ENCODE measurements around the gene ATXN7. TPM values are rescaled to one million over a fixed set of nuclear protein-coding genes. Genes with fewer than 3 reads are reported as not detected.

The ATXN7 gene, protein sequence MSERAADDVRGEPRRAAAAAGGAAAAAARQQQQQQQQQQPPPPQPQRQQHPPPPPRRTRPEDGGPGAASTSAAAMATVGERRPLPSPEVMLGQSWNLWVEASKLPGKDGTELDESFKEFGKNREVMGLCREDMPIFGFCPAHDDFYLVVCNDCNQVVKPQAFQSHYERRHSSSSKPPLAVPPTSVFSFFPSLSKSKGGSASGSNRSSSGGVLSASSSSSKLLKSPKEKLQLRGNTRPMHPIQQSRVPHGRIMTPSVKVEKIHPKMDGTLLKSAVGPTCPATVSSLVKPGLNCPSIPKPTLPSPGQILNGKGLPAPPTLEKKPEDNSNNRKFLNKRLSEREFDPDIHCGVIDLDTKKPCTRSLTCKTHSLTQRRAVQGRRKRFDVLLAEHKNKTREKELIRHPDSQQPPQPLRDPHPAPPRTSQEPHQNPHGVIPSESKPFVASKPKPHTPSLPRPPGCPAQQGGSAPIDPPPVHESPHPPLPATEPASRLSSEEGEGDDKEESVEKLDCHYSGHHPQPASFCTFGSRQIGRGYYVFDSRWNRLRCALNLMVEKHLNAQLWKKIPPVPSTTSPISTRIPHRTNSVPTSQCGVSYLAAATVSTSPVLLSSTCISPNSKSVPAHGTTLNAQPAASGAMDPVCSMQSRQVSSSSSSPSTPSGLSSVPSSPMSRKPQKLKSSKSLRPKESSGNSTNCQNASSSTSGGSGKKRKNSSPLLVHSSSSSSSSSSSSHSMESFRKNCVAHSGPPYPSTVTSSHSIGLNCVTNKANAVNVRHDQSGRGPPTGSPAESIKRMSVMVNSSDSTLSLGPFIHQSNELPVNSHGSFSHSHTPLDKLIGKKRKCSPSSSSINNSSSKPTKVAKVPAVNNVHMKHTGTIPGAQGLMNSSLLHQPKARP
- total RNA-seq: 8.7 and 21.0 TPM in 2 replicates

DNA sequence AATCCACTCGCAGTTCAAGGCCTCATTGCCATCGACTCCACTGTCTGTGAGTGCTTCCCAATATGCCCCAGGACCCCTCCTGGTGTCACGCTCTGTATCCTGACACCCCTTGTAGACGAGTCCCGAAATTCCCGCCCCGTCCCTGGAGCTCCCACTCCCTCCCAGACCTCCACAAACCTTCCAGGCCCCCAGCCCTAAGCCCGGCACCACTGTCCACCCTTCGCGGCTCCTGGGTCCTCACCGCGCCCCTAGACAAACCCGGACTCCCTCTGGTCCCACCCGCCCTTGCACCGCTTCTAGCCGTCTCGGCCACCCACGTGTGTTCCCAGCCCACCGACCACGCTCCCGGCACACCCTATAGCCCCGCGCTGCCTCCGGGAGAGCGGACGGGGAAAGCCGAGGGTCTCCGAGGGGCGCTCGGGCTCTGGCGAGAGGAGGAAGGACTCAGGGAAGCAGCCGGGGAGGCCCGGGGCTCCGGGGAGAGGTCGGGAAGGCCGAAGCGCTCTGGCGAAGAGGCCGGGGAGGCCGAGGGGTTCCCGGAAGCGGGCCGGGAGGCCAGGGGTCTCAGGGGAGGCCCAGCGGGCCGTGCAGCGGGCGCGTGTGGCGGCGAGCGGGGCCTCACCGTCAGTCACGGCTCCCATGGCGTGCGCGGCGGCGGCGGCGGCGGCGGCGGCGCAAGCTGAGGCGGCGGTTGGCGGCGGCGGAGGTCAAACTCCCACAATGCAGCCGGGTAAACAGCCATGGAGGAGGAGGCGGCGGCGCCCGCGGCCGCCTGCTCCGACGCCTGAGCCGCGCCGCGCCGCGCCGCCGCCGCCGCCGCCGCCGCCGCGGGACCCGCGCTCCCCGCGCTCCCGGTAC is at the start of gene ATXN7, which contains the start of gene THOC7:
ATXN7 (plus strand) TSS at position 718 of the 858 bp plus-strand sequence. CDS start 48,732 bp downstream, outside the sequence.
THOC7 (minus strand) TSS at position 656 of the 858 bp plus-strand sequence; CDS start at position 641, 15 bp downstream.
- no peak for DNase-seq (ENCODE audit: extremely low read depth, low read depth, low spot score)

GRCh38 chr3:63814237-63814636 is 49.4 kb upstream of the ATXN7 start:
- DNase-seq (ENCODE audit: extremely low read depth, low read depth, low spot score): no peak

DNA sequence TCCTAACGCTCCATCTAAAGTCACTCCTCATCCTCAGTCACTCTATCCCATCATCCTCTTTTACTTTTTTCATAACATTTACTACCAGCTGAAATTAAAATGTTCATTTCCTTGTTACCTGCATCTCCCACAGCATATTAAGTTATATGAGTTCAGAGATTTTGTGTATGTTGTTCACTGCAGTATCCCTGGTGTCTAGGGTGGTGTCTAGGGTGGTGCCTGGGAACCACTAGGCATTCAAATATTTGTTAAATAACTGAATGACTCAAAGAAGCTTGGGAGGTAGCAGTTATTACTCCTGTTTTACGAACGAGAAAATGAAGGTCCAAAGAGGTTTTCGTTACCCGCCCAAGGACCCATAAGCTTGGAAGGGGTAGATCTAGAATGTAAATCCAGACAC is 46.4 kb upstream of the ATXN7 start:
- DNase-seq (ENCODE audit: extremely low read depth, low read depth, low spot score): no peak

DNA sequence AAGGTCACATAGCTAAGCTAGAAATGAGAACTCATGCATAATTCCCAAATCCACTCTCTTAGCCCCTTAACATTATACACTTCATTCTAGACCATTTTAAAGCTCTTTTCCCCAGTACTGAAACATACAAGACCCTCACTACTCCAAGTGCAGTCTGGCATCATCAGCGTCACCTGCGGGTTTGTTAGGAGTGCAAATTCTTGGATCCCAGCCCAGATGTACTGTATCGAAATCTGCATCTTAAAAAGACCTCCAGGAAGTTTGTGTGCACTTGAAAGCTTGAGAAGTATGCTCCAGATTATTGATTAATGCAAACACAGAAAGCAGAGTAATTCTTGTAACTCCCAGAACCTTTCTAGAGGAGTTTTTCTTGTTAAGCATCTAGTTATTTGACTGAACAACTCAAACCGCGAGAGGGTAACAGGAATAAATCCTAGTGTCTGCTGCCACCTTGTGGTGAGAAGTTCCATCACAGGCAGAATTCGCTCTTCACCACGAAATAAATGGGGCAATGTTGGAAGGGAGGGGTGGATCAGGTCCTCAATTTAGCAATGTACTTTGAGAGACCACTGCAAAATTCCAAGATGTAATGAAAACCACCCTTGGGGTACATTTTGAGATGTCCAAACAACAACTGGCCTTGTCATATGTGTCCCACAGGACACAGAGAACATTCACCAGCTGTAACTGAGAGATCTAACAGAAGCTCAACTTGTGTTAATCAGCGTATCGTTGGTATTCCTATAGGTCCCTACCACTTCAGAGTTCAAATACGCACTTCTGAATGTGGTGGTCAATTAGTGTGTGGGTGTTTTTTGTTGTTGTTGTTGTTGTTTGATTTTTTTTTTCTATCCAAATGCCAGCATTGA is 45.2 kb upstream of the ATXN7 start:
- peak; percentile 41 for DNase-seq (ENCODE audit: extremely low read depth, low read depth, low spot score)

DNA sequence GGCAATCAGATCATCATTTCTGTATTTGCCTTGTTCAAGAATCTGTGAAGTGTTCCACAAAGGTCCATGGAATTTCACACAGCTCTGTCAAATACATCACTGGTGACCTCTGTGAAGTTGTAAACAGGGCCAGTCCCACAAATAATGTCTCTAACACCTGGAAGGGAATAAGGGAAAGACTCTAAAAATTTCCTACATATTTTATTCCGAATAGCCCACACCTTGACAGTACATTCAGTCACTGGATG is 44.6 kb upstream of the ATXN7 start, which contains the start of gene C3orf49:
C3orf49 (plus strand) TSS at position 149 of the 248 bp plus-strand sequence. CDS start 173 bp downstream, outside the sequence.
- DNase-seq (ENCODE audit: extremely low read depth, low read depth, low spot score): no peak

DNA sequence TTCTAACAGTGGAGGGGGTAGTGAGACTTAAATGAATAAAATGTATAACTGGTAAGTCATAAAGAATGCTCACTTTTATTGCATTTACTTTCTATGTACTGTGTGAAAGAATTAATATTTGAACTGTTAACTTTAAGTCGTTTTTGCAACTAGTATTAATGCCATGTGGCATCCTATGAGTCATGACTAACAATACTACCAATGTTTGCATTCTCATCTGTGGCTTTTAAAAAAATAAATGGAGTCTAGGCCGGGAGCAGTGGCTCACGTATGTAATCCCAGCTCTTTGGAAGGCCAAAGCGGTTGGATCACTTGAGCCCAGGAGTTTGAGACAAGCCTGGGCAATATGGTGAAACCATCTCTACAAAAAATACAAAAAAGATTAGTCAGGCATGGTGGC is 39.4 kb upstream of the ATXN7 start:
- peak; percentile 9 for DNase-seq (ENCODE audit: extremely low read depth, low read depth, low spot score)

DNA sequence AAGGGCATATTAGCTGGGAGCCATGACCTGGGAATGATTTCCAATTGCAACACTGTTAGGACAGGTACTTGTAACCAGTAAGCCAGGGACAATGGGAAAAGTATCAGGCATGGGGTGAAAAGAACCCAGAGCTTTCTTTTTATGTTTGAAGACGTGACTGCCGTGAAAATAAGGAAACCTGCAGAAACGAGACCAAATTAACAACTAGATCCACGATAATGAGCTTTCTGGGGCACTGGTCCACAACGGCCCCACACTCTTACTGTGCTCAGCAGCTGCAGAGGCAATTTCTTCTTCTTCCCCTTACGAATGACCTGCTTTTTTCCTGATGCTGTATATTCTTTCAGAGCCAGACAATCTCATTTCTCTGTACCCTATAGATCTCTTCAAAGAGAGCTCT is 33.1 kb upstream of the ATXN7 start:
- no peak for DNase-seq (ENCODE audit: extremely low read depth, low read depth, low spot score)

DNA sequence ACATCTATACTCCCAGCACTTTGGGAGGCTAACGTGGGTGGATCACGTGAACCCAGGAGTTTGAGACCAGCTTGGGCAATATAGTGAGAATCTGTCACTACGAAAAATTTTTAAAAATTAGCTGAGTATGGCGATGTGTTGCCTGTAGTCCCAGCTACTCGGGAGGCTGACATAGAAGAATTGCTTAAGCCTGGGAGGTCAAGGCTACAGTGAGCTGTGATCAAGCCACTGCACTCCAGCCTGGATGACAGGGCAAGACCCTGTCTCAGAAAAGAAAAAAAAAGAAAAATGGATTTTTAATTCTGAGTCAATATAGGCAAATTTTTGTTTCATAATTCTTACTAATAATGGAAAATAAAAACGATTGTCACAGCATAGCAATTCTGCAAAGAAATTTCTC is 31.3 kb upstream of the ATXN7 start:
- DNase-seq (ENCODE audit: extremely low read depth, low read depth, low spot score): no peak

DNA sequence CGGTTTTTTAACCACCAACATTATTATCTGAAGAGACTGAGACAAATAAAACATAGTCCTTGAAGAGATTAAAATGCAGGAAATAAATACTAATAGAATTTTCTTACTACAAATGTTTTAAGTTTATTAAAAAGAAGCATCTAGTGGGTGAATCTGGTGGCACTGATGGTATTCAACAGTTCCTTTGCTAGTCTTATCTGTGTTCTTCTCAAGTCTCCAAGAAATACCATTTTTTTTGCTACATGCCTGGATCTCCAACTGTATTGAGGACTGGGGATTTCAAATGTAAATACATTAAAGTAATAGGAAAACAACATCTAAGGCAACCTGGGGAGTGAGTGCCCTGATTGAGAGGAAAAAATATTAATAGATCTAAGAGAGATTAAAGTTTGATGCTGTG is 22.0 kb upstream of the ATXN7 start:
- DNase-seq (ENCODE audit: extremely low read depth, low read depth, low spot score): no peak

- no peak for DNase-seq (ENCODE audit: extremely low read depth, low read depth, low spot score)
Measured at GRCh38 chr3:63842127-63842526, 21.5 kb upstream of the ATXN7 start.

- DNase-seq (ENCODE audit: extremely low read depth, low read depth, low spot score): no peak
Measured at GRCh38 chr3:63845215-63845614, 18.5 kb upstream of the ATXN7 start.

DNA sequence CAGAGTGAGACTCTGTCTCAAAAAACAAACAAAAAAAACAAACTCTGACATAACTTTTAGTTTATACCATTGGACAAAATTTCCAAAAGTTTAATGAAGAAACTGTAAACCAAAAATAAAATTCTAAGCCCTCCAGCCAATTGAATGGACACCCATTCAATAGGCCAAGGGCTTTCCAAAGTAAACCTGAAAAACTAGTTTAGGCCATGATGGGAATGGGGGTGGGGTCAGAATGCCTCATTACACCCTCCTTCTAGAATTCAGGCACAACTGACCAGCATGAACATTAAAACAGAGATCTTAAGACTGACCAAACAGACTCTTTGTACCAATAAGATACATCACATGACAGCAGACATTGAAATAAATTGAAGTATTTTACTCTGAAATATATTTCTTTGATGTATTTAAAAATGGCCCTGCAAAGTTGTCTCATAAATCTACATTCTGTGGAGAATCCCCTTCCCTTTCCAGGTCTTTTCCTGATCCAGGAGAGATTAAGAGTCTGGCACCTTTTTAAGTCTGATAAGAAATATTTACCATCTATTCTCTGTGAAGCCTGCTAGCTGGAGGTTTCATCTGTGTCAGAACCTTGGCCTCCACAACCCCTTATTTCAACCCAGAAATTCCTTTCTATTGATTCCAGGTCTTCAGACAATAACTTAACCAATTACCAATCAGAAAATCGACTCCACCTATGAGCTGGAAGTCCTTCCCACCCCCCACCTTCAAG is 15.8 kb upstream of the ATXN7 start:
- no peak for DNase-seq (ENCODE audit: extremely low read depth, low read depth, low spot score)

DNA sequence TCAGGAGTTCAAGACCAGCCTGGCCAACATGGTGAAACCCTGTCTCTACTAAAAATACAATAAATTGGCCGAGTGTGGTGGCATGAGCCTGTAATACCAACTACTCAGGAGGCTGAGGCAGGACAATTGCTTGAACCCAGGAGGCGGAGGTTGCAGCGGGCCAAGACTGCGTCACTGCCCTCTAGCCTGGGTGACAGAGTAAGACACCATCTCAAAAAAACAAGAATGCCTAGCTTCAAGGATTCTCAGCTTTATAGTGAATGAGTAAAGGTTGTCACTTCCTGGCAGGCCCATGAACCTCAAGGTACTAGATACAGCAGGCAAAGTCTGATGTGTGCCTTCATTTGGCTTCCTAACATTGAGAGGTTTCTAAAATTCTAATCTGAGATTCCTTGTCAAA is 14.5 kb upstream of the ATXN7 start:
- no peak for DNase-seq (ENCODE audit: extremely low read depth, low read depth, low spot score)

- DNase-seq (ENCODE audit: extremely low read depth, low read depth, low spot score): no peak
Measured at GRCh38 chr3:63851287-63851686, 12.4 kb upstream of the ATXN7 start.

GRCh38 chr3:63853106-63853505 is 10.6 kb upstream of the ATXN7 start:
- DNase-seq (ENCODE audit: extremely low read depth, low read depth, low spot score): no peak

- DNase-seq (ENCODE audit: extremely low read depth, low read depth, low spot score): no peak
Measured at GRCh38 chr3:63855333-63855940, 8.2 kb upstream of the ATXN7 start.

- DNase-seq (ENCODE audit: extremely low read depth, low read depth, low spot score): no peak
Measured at GRCh38 chr3:63857311-63857710, 6.4 kb upstream of the ATXN7 start.

DNA sequence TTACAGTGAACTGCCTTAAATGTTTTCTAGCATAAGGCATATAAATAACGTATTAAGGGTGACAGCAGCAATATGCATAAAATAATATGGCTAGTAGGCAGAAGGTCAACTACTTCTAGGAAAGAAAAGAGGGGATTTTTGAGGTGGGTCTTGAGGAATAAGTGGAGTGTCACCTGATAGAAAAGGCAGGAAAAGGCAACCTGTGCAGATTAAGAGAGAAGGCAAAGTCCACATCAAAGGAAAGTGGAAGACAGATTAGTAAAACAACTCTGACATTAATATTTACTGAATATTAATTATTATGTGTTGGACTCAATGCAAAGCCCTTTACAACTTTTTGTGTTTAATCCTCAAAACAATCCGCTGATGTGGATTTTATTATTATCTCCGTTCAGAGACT is 2.9 kb upstream of the ATXN7 start:
- DNase-seq (ENCODE audit: extremely low read depth, low read depth, low spot score): no peak

DNA sequence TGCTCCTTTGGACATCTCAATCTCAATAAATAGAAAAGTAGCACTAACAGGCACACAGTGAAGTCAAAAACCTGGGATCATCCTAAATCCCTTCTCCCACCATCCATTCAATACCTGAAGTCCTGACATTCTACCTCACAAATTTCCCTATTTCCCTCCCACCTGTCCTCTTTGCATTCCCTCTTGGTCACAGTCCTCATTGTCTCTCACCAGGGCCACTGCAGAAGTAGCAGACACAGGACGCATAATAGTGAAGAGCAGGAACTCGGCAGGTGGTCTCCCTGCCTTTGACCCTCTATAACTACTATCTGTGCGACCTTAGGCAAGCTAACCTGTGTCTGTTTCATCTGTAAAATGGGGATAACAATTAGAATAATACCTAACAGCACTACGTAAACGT is 2.4 kb upstream of the ATXN7 start:
- no peak for DNase-seq (ENCODE audit: extremely low read depth, low read depth, low spot score)
